ENCODE data around the gene SLC38A2. TPM values are rescaled to one million over a fixed set of nuclear protein-coding genes. Genes with fewer than 3 reads are reported as not detected.

SLC38A2 gene
- total and polyA plus RNA-seq, 2 donors (not counting 1 experiment from before 2014, with no cell fraction given), result 61.6 to 202 TPM

DNA sequence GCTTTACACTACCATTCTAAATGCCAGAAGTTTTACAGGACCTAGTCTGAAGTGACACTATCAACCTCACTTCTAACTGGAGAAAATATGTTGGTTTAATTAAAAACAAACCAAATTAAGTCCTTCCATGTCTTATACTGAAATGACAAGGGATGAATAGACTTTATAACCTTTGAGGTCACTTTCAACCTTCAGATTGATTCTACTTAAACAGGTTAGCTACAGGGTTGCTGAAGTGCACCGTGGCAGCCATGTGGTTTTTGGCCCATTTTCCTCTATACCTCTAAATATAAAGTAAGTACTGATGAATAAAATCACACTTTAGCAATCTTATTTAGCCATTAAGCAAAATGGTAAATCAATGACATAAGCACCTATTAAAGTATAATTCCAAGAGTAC, 3.9 kb downstream of the SLC38A2 start:
- Histone ChIP-seq H3K4me1 (ENCODE audit: control insufficient read depth in 2 of 2, insufficient read depth in 2 of 2, low read length in 2 of 2) (peaks cover 35 to 40% of the 10 kb centered on the region in 2 donors), H4K20me1 (ENCODE audit: control insufficient read depth, insufficient read depth, low read length, poor library complexity, severe bottlenecking) (peaks cover 56% of the 10 kb centered on the region), H3K27me3 (replicated peaks in 1 of 4; ENCODE audit: control extremely low read depth in 1 of 4, control insufficient read depth in 3 of 4, insufficient read depth in 4 of 4, low read length in 3 of 4) (no peaks in the 10 kb centered on the region), H3K79me2 (ENCODE audit: control insufficient read depth, insufficient read depth, low read length) (peaks cover 53% of the 10 kb centered on the region), H3K9ac (ENCODE audit: low read length) (no peak overlapping the region), H3K4me2 (replicated peaks; ENCODE audit: low read depth, low read length, poor library complexity, severe bottlenecking) (peak overlapping the region; percentile 76), H3K27ac (ENCODE audit: low read length in 2 of 2) (peak overlapping the region; percentile 3 to 91), H3K4me3 (ENCODE audit: control extremely low read depth in 1 of 5, extremely low read depth in 1 of 5, insufficient read depth in 1 of 5, low read depth in 2 of 5, low read length in 4 of 5) (no peak overlapping the region), H2AFZ (ENCODE audit: insufficient read depth, low read depth, low read length, poor library complexity, severe bottlenecking) (no peak overlapping the region), H3K9me3 (ENCODE audit: control extremely low read depth in 1 of 3, control insufficient read depth in 2 of 3, insufficient read depth in 1 of 3, low read length in 2 of 3) (no peaks in the 10 kb centered on the region), H3K36me3 (replicated peaks in 1 of 2; ENCODE audit: control extremely low read depth in 1 of 2, control insufficient read depth in 1 of 2, extremely low read depth in 1 of 2, insufficient read depth in 2 of 2, low read length in 1 of 2) (peaks cover 7 to 73% of the 10 kb centered on the region in 2 experiments)
- peaks cover 54% of the 10 kb centered on the region for H3K4me1 Mint-ChIP-seq
- intact Hi-C loops (cut with micrococcal nuclease), result loop anchor here (1.0 kb wide), 1 partner anchor 7 kb away; no protein-coding TSS in a partner anchor
- no peak for ATAC-seq (ENCODE audit: low read depth)
- H3K27ac Mint-ChIP-seq, result no peak overlapping the region
- no CpG with 5 or more reads among the region's 1 CpG for WGBS (ENCODE audit: insufficient coverage)
- POLR2A ChIA-PET, result no interaction called here
- CTCF ChIA-PET, result no interaction called here
- H3K9me3 Mint-ChIP-seq (ENCODE audit: insufficient read depth), result no peaks in the 10 kb centered on the region
- H3K27me3 Mint-ChIP-seq, result no peaks in the 10 kb centered on the region
- peak overlapping the region; percentile 39 for H3K4me3 Mint-ChIP-seq
- no peak for DNase-seq
- TF ChIP-seq, protein P1, sequence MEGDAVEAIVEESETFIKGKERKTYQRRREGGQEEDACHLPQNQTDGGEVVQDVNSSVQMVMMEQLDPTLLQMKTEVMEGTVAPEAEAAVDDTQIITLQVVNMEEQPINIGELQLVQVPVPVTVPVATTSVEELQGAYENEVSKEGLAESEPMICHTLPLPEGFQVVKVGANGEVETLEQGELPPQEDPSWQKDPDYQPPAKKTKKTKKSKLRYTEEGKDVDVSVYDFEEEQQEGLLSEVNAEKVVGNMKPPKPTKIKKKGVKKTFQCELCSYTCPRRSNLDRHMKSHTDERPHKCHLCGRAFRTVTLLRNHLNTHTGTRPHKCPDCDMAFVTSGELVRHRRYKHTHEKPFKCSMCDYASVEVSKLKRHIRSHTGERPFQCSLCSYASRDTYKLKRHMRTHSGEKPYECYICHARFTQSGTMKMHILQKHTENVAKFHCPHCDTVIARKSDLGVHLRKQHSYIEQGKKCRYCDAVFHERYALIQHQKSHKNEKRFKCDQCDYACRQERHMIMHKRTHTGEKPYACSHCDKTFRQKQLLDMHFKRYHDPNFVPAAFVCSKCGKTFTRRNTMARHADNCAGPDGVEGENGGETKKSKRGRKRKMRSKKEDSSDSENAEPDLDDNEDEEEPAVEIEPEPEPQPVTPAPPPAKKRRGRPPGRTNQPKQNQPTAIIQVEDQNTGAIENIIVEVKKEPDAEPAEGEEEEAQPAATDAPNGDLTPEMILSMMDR (IDR thresholded peaks at IDR 0.05), result no peak
- TF ChIP-seq EZH2 (IDR thresholded peaks at IDR 0.05; ENCODE audit: borderline replicate concordance, insufficient read depth, low read depth, low read length, poor library complexity, severe bottlenecking), result no peak

DNA sequence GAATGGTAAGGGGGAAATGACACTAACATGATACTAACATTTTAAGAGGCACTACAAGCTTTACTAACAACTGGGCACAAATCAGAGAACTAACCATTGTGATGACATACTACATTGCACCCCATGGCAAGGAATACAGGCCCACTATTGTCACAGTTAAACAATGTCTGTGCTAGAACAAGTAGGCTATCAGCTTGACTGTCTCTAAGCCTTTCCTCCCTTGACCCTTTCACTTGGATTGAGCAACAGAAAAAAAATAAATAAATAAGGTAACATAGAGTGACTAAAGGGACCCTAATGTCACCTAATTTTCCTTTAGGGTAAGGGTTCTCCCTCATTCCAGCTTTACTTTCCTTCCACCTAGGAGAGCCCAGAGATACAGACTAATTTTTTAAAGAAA, 4.4 kb downstream of the SLC38A2 start:
- Histone ChIP-seq H3K9me3 (ENCODE audit: control extremely low read depth in 1 of 3, control insufficient read depth in 2 of 3, insufficient read depth in 1 of 3, low read length in 2 of 3) (no peaks in the 10 kb centered on the region), H3K4me2 (replicated peaks; ENCODE audit: low read depth, low read length, poor library complexity, severe bottlenecking) (peak overlapping the region; percentile 76), H2AFZ (ENCODE audit: insufficient read depth, low read depth, low read length, poor library complexity, severe bottlenecking) (no peak overlapping the region), H4K20me1 (ENCODE audit: control insufficient read depth, insufficient read depth, low read length, poor library complexity, severe bottlenecking) (peaks cover 56% of the 10 kb centered on the region), H3K27ac (ENCODE audit: low read length in 2 of 2) (peak overlapping the region; percentile 7 to 91), H3K9ac (ENCODE audit: low read length) (no peak overlapping the region), H3K36me3 (replicated peaks in 1 of 2; ENCODE audit: control extremely low read depth in 1 of 2, control insufficient read depth in 1 of 2, extremely low read depth in 1 of 2, insufficient read depth in 2 of 2, low read length in 1 of 2) (peaks cover 7 to 79% of the 10 kb centered on the region in 2 experiments), H3K79me2 (ENCODE audit: control insufficient read depth, insufficient read depth, low read length) (peaks cover 51% of the 10 kb centered on the region), H3K4me3 (ENCODE audit: control extremely low read depth in 1 of 5, extremely low read depth in 1 of 5, insufficient read depth in 1 of 5, low read depth in 2 of 5, low read length in 4 of 5) (no peak overlapping the region), H3K4me1 (ENCODE audit: control insufficient read depth in 2 of 2, insufficient read depth in 2 of 2, low read length in 2 of 2) (peaks cover 34 to 36% of the 10 kb centered on the region in 2 donors), H3K27me3 (replicated peaks in 1 of 4; ENCODE audit: control extremely low read depth in 1 of 4, control insufficient read depth in 3 of 4, insufficient read depth in 4 of 4, low read length in 3 of 4) (no peaks in the 10 kb centered on the region)
- H3K4me3 Mint-ChIP-seq, result peak overlapping the region; percentile 7
- intact Hi-C loops (cut with micrococcal nuclease), result no loop called here
- H3K27ac Mint-ChIP-seq, result no peak overlapping the region
- H3K4me1 Mint-ChIP-seq, result peaks cover 52% of the 10 kb centered on the region
- TF ChIP-seq, protein P1 (IDR thresholded peaks at IDR 0.05), result no peak
- no peak for TF ChIP-seq EZH2 (IDR thresholded peaks at IDR 0.05; ENCODE audit: borderline replicate concordance, insufficient read depth, low read depth, low read length, poor library complexity, severe bottlenecking)
- no peaks in the 10 kb centered on the region for H3K27me3 Mint-ChIP-seq
- CTCF ChIA-PET, result interaction anchor here (0.9 to 1.5 kb wide), 2 partner anchors 293 to 308 kb away, joined by 3 read pairs; no protein-coding TSS in a partner anchor
- H3K9me3 Mint-ChIP-seq (ENCODE audit: insufficient read depth), result no peaks in the 10 kb centered on the region
- POLR2A ChIA-PET, result no interaction called here
- ATAC-seq (ENCODE audit: low read depth) (no peak), DNase-seq (no peak)
